Activated CD8-positive, alpha-beta memory T cell treated with anti-CD3 and anti-CD28 coated beads, Interleukin-2, amount 10 ng/mL, durations not matched to agents 7 days and 5 days (primary cell): ENCODE data around the gene RBM10. TPM values are rescaled to one million over a fixed set of nuclear protein-coding genes. Genes with fewer than 3 reads are reported as not detected.
A peak's percentile ranks its signal among the peaks of the same experiment; 100 is the strongest.

Experiments
- ATAC-seq: fragments of 150-1000 bp; cut with Tn5 transposase; one replicate; pipeline ENCODE4 v1.10.0; 2021; ENCODE audit warnings: moderate library complexity
- CTCF ChIA-PET: fragments of 350-600 bp; sonication (Branson Sonifier 250); formaldehyde crosslinking; loops from one replicate; lab custom pipeline; 2021; ENCODE audit warnings: antibody characterized with exemption; lab: Charles Lee
- DNase-seq: peaks from one replicate; pipeline ENCODE4 v3.0.0-alpha.2; 2020
- H3K27ac Mint-ChIP-seq: one replicate; pipeline ENCODE4 v1.8.0; 2021; ENCODE audit warnings: mild to moderate bottlenecking, mixed read lengths
- H3K27me3 Mint-ChIP-seq: one replicate; pipeline ENCODE4 v1.8.0; 2021; ENCODE audit warnings: mixed read lengths
- H3K36me3 Mint-ChIP-seq: one replicate; pipeline ENCODE4 v1.8.0; 2021; ENCODE audit warnings: mild to moderate bottlenecking, mixed read lengths
- H3K4me1 Mint-ChIP-seq: one replicate; pipeline ENCODE4 v1.8.0; 2021; ENCODE audit warnings: mixed read lengths
- H3K4me3 Mint-ChIP-seq: one replicate; pipeline ENCODE4 v1.8.0; 2021; ENCODE audit warnings: mild to moderate bottlenecking, moderate library complexity, mixed read lengths
- H3K9me3 Mint-ChIP-seq: one replicate; pipeline ENCODE4 v1.8.0; 2022; ENCODE audit warnings: low read depth, mixed read lengths
- total RNA-seq, 2 experiments: library from RNA; stranded (reverse); gene quantifications; one replicate each; pipeline ENCODE4 v1.2.3, GENCODE V29; 2021

RBM10 gene
- total RNA-seq, 2 experiments from 2014 or later: 64.9 to 65.6 TPM

- Mint-ChIP-seq H3K9me3 (no peaks in the 10 kb centered on the region), H3K4me3 (no peak overlapping the region), H3K4me1 (peaks cover 15% of the 10 kb centered on the region), H3K36me3 (peaks cover 49% of the 10 kb centered on the region), H3K27me3 (no peaks in the 10 kb centered on the region), H3K27ac (no peak overlapping the region)
- DNase-seq: no peak
- CTCF ChIA-PET: no interaction called here
- ATAC-seq: no peak
These were observed 56.4 kb downstream of the RBM10 start for GRCh38 chrX:47201345-47201944.

GRCh38 chrX:47202316-47202715 lies 57.3 kb downstream of the RBM10 start:
- DNase-seq (no peak), ATAC-seq (no peak)
- Mint-ChIP-seq H3K27me3 (no peaks in the 10 kb centered on the region), H3K36me3 (peaks cover 51% of the 10 kb centered on the region), H3K4me3 (no peak overlapping the region), H3K4me1 (peaks cover 6% of the 10 kb centered on the region), H3K9me3 (no peaks in the 10 kb centered on the region), H3K27ac (no peak overlapping the region)
- CTCF ChIA-PET: no interaction called here

- Mint-ChIP-seq H3K36me3 (peaks cover 54% of the 10 kb centered on the region), H3K4me1 (peaks cover 4% of the 10 kb centered on the region), H3K9me3 (no peaks in the 10 kb centered on the region), H3K27me3 (no peaks in the 10 kb centered on the region), H3K4me3 (no peak overlapping the region), H3K27ac (no peak overlapping the region)
- ATAC-seq (no peak), DNase-seq (no peak)
- CTCF ChIA-PET: no interaction called here
These were observed 57.9 kb downstream of the RBM10 start for GRCh38 chrX:47202877-47203276.

- Mint-ChIP-seq H3K36me3 (peaks cover 46% of the 10 kb centered on the region), H3K27me3 (no peaks in the 10 kb centered on the region), H3K4me1 (peaks cover 2% of the 10 kb centered on the region), H3K27ac (no peak overlapping the region), H3K9me3 (no peaks in the 10 kb centered on the region), H3K4me3 (no peak overlapping the region)
- DNase-seq: no peak
- no peak for ATAC-seq
- CTCF ChIA-PET: no interaction called here
These were observed 59.9 kb downstream of the RBM10 start for GRCh38 chrX:47204970-47205369.

GRCh38 chrX:47206316-47206715 lies 61.3 kb downstream of the RBM10 start:
- DNase-seq (no peak), ATAC-seq (no peak)
- H3K4me1 Mint-ChIP-seq: peaks cover 2% of the 10 kb centered on the region
- peaks cover 46% of the 10 kb centered on the region for H3K36me3 Mint-ChIP-seq
- CTCF ChIA-PET: interaction anchor here (1.1 kb wide), 1 partner anchor 12 kb away, joined by 3 read pairs; no protein-coding TSS in a partner anchor
- H3K9me3 Mint-ChIP-seq: no peaks in the 10 kb centered on the region
- no peak overlapping the region for H3K4me3 Mint-ChIP-seq
- H3K27ac Mint-ChIP-seq: no peak overlapping the region
- no peaks in the 10 kb centered on the region for H3K27me3 Mint-ChIP-seq

GRCh38 chrX:47208108-47208507 lies 63.1 kb downstream of the RBM10 start:
- Mint-ChIP-seq H3K4me3 (no peak overlapping the region), H3K4me1 (peaks cover 2% of the 10 kb centered on the region), H3K27ac (no peak overlapping the region), H3K36me3 (peaks cover 50% of the 10 kb centered on the region), H3K9me3 (no peaks in the 10 kb centered on the region), H3K27me3 (no peaks in the 10 kb centered on the region)
- DNase-seq (no peak), ATAC-seq (no peak)
- CTCF ChIA-PET: no interaction called here

GRCh38 chrX:47209508-47210238 lies 64.7 kb downstream of the RBM10 start:
- Mint-ChIP-seq H3K27ac (no peak overlapping the region), H3K4me1 (peaks cover 2% of the 10 kb centered on the region), H3K4me3 (no peak overlapping the region), H3K9me3 (no peaks in the 10 kb centered on the region), H3K27me3 (no peaks in the 10 kb centered on the region), H3K36me3 (peaks cover 52% of the 10 kb centered on the region)
- ATAC-seq (no peak), DNase-seq (no peak)
- CTCF ChIA-PET: no interaction called here

GRCh38 chrX:47210661-47211425 lies 65.8 kb downstream of the RBM10 start:
- DNase-seq (no peak), ATAC-seq (no peak)
- Mint-ChIP-seq H3K27ac (peak overlapping the region; percentile 24), H3K36me3 (peaks cover 47% of the 10 kb centered on the region), H3K27me3 (no peaks in the 10 kb centered on the region), H3K4me3 (no peak overlapping the region), H3K9me3 (no peaks in the 10 kb centered on the region), H3K4me1 (no peaks in the 10 kb centered on the region)
- CTCF ChIA-PET: no interaction called here

- peaks cover 39% of the 10 kb centered on the region for H3K36me3 Mint-ChIP-seq
- ATAC-seq: no peak
- H3K9me3 Mint-ChIP-seq: no peaks in the 10 kb centered on the region
- no peak overlapping the region for H3K27ac Mint-ChIP-seq
- DNase-seq: no peak
- H3K4me3 Mint-ChIP-seq: no peak overlapping the region
- no peaks in the 10 kb centered on the region for H3K27me3 Mint-ChIP-seq
- peaks cover 14% of the 10 kb centered on the region for H3K4me1 Mint-ChIP-seq
- CTCF ChIA-PET: no interaction called here
These were observed 67.6 kb downstream of the RBM10 start for GRCh38 chrX:47212381-47213293.

GRCh38 chrX:47214435-47215077 lies 69.5 kb downstream of the RBM10 start:
- ATAC-seq (no peak), DNase-seq (no peak)
- no peaks in the 10 kb centered on the region for H3K27me3 Mint-ChIP-seq
- no peak overlapping the region for H3K27ac Mint-ChIP-seq
- H3K4me3 Mint-ChIP-seq: no peak overlapping the region
- H3K4me1 Mint-ChIP-seq: peaks cover 19% of the 10 kb centered on the region
- CTCF ChIA-PET: no interaction called here
- H3K9me3 Mint-ChIP-seq: no peaks in the 10 kb centered on the region
- H3K36me3 Mint-ChIP-seq: peaks cover 36% of the 10 kb centered on the region

GRCh38 chrX:47215291-47215900 lies 70.4 kb downstream of the RBM10 start:
- Mint-ChIP-seq H3K4me1 (peaks cover 27% of the 10 kb centered on the region), H3K9me3 (no peaks in the 10 kb centered on the region), H3K36me3 (peaks cover 39% of the 10 kb centered on the region), H3K27ac (no peak overlapping the region), H3K4me3 (no peak overlapping the region), H3K27me3 (no peaks in the 10 kb centered on the region)
- no peak for ATAC-seq
- CTCF ChIA-PET: no interaction called here
- DNase-seq: no peak

- no peak for DNase-seq
- ATAC-seq: no peak
- CTCF ChIA-PET: no interaction called here
- peak overlapping the region; percentile 80 for H3K4me3 Mint-ChIP-seq
- H3K9me3 Mint-ChIP-seq: no peaks in the 10 kb centered on the region
- H3K27me3 Mint-ChIP-seq: no peaks in the 10 kb centered on the region
- peak overlapping the region; percentile 94 for H3K27ac Mint-ChIP-seq
- H3K4me1 Mint-ChIP-seq: peaks cover 37% of the 10 kb centered on the region
- peaks cover 37% of the 10 kb centered on the region for H3K36me3 Mint-ChIP-seq
These were observed 71.4 kb downstream of the RBM10 start for GRCh38 chrX:47216393-47216925.
